SU-DHL-6 (cell line): ENCODE measurements around the gene VAC14.

Experiments used
- H2AFZ ChIP-seq: fragments of 200-600 bp; sonication (generic); 2 replicates; pipeline ENCODE4 v1.6.1; 2014; ENCODE audit warnings: low read depth, mild to moderate bottlenecking, moderate library complexity, mixed read lengths, antibody characterized with exemption, low read length; ENCODE audit not compliant: severe bottlenecking
- H3F3A ChIP-seq: fragments of 200-600 bp; shearing (Covaris generic); 2 replicates; pipeline ENCODE4 v1.6.0; 2016; ENCODE audit warnings: antibody characterized with exemption, mild to moderate bottlenecking; ENCODE audit not compliant: insufficient read depth
- H3K27ac ChIP-seq: fragments of 200-600 bp; sonication (generic); 2 replicates; pipeline ENCODE4 v1.5.1; 2016; ENCODE audit warnings: low read depth, mild to moderate bottlenecking, low read length, moderate library complexity, mixed read lengths
- H3K27me3 ChIP-seq: fragments of 200-600 bp; sonication (generic), shearing (Covaris generic); 2 replicates; pipeline ENCODE4 v1.6.0; 2014; ENCODE audit warnings: mild to moderate bottlenecking, low read length
- H3K36me3 ChIP-seq: fragments of 200-600 bp; sonication (generic); 2 replicates; pipeline ENCODE4 v1.6.1; 2014; ENCODE audit warnings: mild to moderate bottlenecking, low read length, mixed read lengths
- H3K4me2 ChIP-seq: fragments of 300-600, 200-600 bp; shearing (Covaris generic), sonication (generic); 2 replicates; pipeline ENCODE4 v1.6.0; 2014; ENCODE audit warnings: low read length, low read depth, mild to moderate bottlenecking; ENCODE audit not compliant: poor library complexity, severe bottlenecking
- H3K4me3 ChIP-seq: fragments of 200-600 bp; sonication (generic); 2 replicates; pipeline ENCODE4 v1.5.1; 2014; ENCODE audit warnings: antibody characterized with exemption, low read length, mild to moderate bottlenecking, mixed read lengths; ENCODE audit not compliant: insufficient read depth, poor library complexity, severe bottlenecking
- H3K79me2 ChIP-seq: fragments of 200-600 bp; sonication (generic); 2 replicates; pipeline ENCODE4 v1.6.1; 2014; ENCODE audit warnings: mild to moderate bottlenecking, low read length, moderate library complexity; ENCODE audit not compliant: insufficient read depth
- H3K9ac ChIP-seq: fragments of 200-600 bp; sonication (generic); 2 replicates; pipeline ENCODE4 v1.7.0; 2014; ENCODE audit warnings: mild to moderate bottlenecking, low read length
- H3K9me2 ChIP-seq: fragments of 200-600 bp; sonication (generic); replicated peaks from 2 replicates; pipeline ENCODE4 v1.6.1; 2014; ENCODE audit warnings: low read length; ENCODE audit not compliant: insufficient read depth
- H3K9me3 ChIP-seq: fragments of 200-600 bp; sonication (generic); 2 replicates; pipeline ENCODE4 v1.6.1; 2014; ENCODE audit warnings: low read length, mixed read lengths; ENCODE audit not compliant: insufficient read depth
- H4K20me1 ChIP-seq: fragments of 200-600 bp; sonication (generic); 2 replicates; pipeline ENCODE4 v1.6.1; 2014; ENCODE audit warnings: low read depth, mild to moderate bottlenecking, antibody characterized with exemption, low read length, moderate library complexity, mixed read lengths
- CTCF ChIP-seq: fragments of 200-600 bp; sonication (generic); IDR thresholded peaks from one replicate; pipeline ENCODE4 v1.5.1; 2017; ENCODE audit warnings: antibody characterized with exemption, mild to moderate bottlenecking, low read length, moderate library complexity; ENCODE audit not compliant: insufficient read depth, poor library complexity, severe bottlenecking
- EZH2phosphoT487 ChIP-seq: fragments of 200-600 bp; sonication (generic), shearing (Covaris generic); conservative IDR thresholded peaks from 2 replicates; pipeline ENCODE4 v1.6.1; 2018; ENCODE audit warnings: mild to moderate bottlenecking, antibody characterized with exemption, low read length, moderate library complexity, mixed read lengths

VAC14 gene

GRCh38 chr16:70753228-70753627, 47.7 kb downstream of the VAC14 start:
- H3K36me3 ChIP-seq: no peaks in the 10 kb centered on the region
- no peaks in the 10 kb centered on the region for H3K79me2 ChIP-seq
- no peaks in the 10 kb centered on the region for H3F3A ChIP-seq
- no peak overlapping the region for H3K4me3 ChIP-seq
- TF ChIP-seq EZH2phosphoT487 (no peak), CTCF (no peak)
- H2AFZ ChIP-seq: no peak overlapping the region
- H3K9ac ChIP-seq: no peak overlapping the region
- H3K27me3 ChIP-seq: no peaks in the 10 kb centered on the region
- no peak overlapping the region for H3K27ac ChIP-seq
- no peaks in the 10 kb centered on the region for H4K20me1 ChIP-seq
- no peak overlapping the region for H3K4me2 ChIP-seq
- H3K9me3 ChIP-seq: no peaks in the 10 kb centered on the region
- H3K9me2 ChIP-seq: no peaks in the 10 kb centered on the region

GRCh38 chr16:70752426-70752825, 48.5 kb downstream of the VAC14 start:
- Histone ChIP-seq H3K9me3 (no peaks in the 10 kb centered on the region), H3K27me3 (no peaks in the 10 kb centered on the region), H3K27ac (no peak overlapping the region), H3K36me3 (no peaks in the 10 kb centered on the region), H3K79me2 (no peaks in the 10 kb centered on the region), H3K9me2 (no peaks in the 10 kb centered on the region), H4K20me1 (no peaks in the 10 kb centered on the region), H3K4me2 (no peak overlapping the region), H3K4me3 (no peak overlapping the region), H3F3A (no peaks in the 10 kb centered on the region), H3K9ac (no peak overlapping the region), H2AFZ (no peak overlapping the region)
- TF ChIP-seq CTCF: no peak
- TF ChIP-seq EZH2phosphoT487: no peak

- no peaks in the 10 kb centered on the region for H3F3A ChIP-seq
- no peaks in the 10 kb centered on the region for H4K20me1 ChIP-seq
- H3K4me3 ChIP-seq: no peak overlapping the region
- no peak overlapping the region for H2AFZ ChIP-seq
- no peak overlapping the region for H3K27ac ChIP-seq
- no peaks in the 10 kb centered on the region for H3K79me2 ChIP-seq
- no peak overlapping the region for H3K4me2 ChIP-seq
- H3K9me2 ChIP-seq: no peaks in the 10 kb centered on the region
- TF ChIP-seq CTCF (no peak), EZH2phosphoT487 (no peak)
- no peaks in the 10 kb centered on the region for H3K27me3 ChIP-seq
- H3K9ac ChIP-seq: no peak overlapping the region
- H3K9me3 ChIP-seq: no peaks in the 10 kb centered on the region
- no peaks in the 10 kb centered on the region for H3K36me3 ChIP-seq
These were observed 49.4 kb downstream of the VAC14 start for GRCh38 chr16:70751593-70751992.

GRCh38 chr16:70750893-70751467, 50.0 kb downstream of the VAC14 start:
- Histone ChIP-seq H2AFZ (no peak overlapping the region), H3K4me3 (no peak overlapping the region), H3K27me3 (no peaks in the 10 kb centered on the region), H3K9ac (no peak overlapping the region), H3K9me2 (no peaks in the 10 kb centered on the region), H3K4me2 (no peak overlapping the region), H3F3A (no peaks in the 10 kb centered on the region), H3K27ac (no peak overlapping the region), H3K79me2 (no peaks in the 10 kb centered on the region), H4K20me1 (no peaks in the 10 kb centered on the region), H3K9me3 (no peaks in the 10 kb centered on the region), H3K36me3 (no peaks in the 10 kb centered on the region)
- TF ChIP-seq EZH2phosphoT487: no peak
- TF ChIP-seq CTCF: no peak
